RWPE1 (cell line): ENCODE data around the gene KIRREL3.
A peak's percentile ranks its signal among the peaks of the same experiment; 100 is the strongest.

ENCODE experiments used
- CTCF ChIA-PET: fragments of 350-600 bp; sonication (Branson Sonifier 250); formaldehyde crosslinking; extraction: SDS; loops from one replicate; lab custom pipeline; 2021; lab: Yijun Ruan, JAX
- POLR2A ChIA-PET: fragments of 400-600 bp; formaldehyde crosslinking; extraction: SDS; loops from one replicate; lab custom pipeline; 2020; ENCODE audit warnings: antibody characterized with exemption; ENCODE audit not compliant: low non-redundant PET; lab: Yijun Ruan, JAX
- DNase-seq: peaks from one replicate; pipeline ENCODE4 v3.0.0; 2012; ENCODE audit warnings: low spot score
- H3K27ac ChIP-seq: fragments of 450-650 bp; 2 replicates; pipeline ENCODE4 v1.5.1; 2017
- CTCF ChIP-seq: fragments of 450-650 bp; conservative IDR thresholded peaks from 2 replicates; pipeline ENCODE4 v1.5.1; 2017; ENCODE audit warnings: low read depth, mild to moderate bottlenecking

The KIRREL3 gene

GRCh38 chr11:126658306-126659056 lies 342.1 kb downstream of the KIRREL3 start:
- TF ChIP-seq CTCF, result no peak
- DNase-seq, result no peak
- ChIA-PET POLR2A (no interaction called here), CTCF (no interaction called here)
- no peak overlapping the region for H3K27ac ChIP-seq

- H3K27ac ChIP-seq, result peak overlapping the region; percentile 65
- ChIA-PET POLR2A (no interaction called here), CTCF (no interaction called here)
- TF ChIP-seq CTCF, result no peak
- DNase-seq, result peak; percentile 17
These were observed 344.8 kb downstream of the KIRREL3 start for GRCh38 chr11:126655807-126656128.

DNA sequence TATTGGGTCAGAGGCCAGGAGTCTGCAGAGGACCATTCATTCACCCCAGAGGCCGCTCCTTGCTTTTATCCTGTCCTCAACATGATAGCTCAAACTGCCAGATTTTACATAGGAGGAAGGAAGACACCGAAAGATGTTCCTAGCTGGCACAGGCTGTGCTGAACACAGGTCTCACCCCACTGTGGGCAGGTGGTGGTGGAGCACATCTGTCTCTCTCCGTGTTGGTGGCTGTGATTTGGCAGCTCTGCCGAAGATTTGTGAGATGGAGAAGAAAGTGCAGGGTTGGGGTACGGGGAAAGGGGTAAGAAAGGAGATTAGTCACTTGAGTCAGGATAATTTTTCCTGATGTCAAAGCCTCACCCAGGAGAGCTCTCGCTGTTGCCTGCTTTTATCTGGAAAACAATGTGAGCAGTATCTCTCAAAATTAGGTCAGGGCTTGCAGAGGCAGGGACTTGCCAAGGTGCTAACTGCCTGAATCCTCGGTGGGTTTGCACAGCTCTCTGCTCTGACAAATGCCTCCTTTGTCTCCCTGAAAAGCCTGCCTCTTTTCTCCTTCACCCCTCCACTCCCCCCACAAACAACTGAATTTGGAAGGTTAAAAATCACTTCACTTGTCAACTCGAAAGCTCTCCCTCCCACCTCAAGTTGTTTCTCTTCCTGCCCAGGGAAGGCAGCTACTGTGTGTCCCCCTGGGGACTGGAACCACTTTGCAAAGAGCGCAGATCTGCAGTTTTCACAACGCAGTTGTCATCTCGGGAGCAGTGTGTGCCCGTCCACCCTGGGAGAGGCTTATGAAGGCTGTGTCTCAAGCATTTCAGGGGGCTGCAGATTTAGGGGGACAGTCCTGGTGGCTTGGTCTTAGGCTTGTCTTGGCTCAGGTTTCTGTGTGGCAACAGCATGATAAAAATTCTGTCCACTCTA lies 345.4 kb downstream of the KIRREL3 start:
- peak overlapping the region; percentile 65 for H3K27ac ChIP-seq
- CTCF ChIA-PET, result no interaction called here
- POLR2A ChIA-PET, result no interaction called here
- DNase-seq, result no peak
- TF ChIP-seq CTCF, result no peak

DNA sequence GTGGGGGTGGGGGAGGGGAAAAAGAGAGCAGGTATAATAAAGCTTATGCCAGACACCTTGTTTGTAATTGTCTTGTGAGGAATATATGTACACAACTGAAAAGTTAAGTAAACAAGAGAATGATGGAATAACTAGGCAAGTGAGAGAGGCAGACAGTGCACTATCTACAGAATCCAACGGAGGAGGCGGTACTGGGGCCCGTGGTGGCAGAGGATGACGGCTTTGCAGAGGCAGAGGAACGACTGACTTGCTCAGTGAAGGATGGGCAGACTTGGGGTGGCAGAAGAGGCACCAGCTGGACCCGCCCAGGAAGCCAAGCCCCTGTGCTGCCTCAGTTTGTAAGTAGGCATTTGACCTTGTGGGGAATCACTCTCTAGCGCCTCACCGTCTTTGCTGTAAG lies 347.5 kb downstream of the KIRREL3 start:
- ChIA-PET POLR2A (no interaction called here), CTCF (no interaction called here)
- DNase-seq, result no peak
- TF ChIP-seq CTCF, result no peak
- H3K27ac ChIP-seq, result no peak overlapping the region

DNA sequence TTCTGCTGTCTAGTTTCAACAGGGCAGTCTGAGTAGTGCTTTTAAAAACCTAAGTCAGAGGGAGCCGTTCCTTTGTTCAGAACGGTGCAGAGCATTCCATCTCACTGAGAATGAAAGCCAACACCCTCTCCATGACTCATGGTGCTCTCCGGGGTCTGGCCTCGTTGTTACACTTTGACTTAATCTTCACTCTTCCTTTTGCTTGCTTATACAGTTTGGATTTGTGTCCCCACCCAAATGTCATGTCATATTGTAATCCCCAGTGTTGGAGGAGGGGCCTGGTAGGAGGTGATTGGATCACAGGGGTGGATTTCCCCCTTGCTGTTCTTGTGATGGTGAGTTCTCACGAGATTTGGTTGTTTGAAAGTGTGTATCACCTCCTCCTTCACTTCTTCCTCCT lies 352.8 kb downstream of the KIRREL3 start:
- ChIA-PET POLR2A (no interaction called here), CTCF (no interaction called here)
- peak; percentile 93 for DNase-seq
- TF ChIP-seq CTCF, result no peak
- peak overlapping the region; percentile 92 for H3K27ac ChIP-seq

DNA sequence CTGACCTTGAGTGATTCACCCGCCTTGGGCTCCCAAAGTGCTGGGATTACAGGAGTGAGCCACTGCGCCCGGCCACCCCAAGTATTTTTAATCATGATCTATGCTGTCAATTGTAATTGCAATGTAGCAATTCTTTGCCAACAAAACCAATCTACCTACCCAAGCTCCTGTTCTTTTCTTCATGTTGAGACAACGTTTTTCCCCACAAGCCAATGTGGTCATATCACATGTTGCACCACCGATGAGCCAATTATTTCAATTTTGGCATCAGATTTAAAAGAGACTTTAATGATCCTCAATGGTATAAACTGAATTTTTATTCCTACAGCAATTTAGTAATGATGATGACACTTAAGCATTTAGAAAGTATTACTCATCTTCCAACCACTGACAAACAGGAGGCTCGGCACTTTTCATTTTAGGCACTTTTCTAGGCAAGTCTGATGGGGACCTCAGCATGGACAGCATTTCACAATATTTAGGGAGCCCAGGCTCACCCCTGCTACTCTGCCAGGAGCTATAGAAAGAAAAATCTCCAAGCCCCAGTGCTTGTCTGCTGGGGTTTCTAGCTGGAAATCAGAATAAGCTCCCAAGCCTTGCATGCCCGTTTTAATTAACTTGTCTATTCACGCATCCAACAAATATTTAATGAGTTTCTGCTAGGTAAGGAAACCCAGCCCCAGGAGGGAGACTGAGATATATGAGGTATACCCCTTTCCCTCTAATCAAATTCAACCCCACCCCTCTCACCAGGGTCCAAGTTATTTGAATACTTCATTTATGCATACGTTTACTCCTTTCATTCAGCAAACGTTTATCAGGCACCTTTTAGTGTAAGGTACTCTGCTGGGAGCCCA lies 353.6 kb downstream of the KIRREL3 start:
- H3K27ac ChIP-seq, result peak overlapping the region; percentile 92

More for the DNA sequence above, 353.6 kb downstream of the KIRREL3 start:
- ChIA-PET CTCF (no interaction called here), POLR2A (no interaction called here)
- no peak for TF ChIP-seq CTCF
- peak; percentile 48 for DNase-seq
